Kidney (tissue), 14 donors: ENCODE data around the gene XYLT1. TPM values are rescaled to one million over a fixed set of nuclear protein-coding genes. Genes with fewer than 3 reads are reported as not detected.

ENCODE experiments used
- DNase-seq, 5 donors: peaks; one replicate each; pipeline ENCODE4 v3.0.0-alpha.2; 2013 to 2020
- FAIRE-seq: peaks from 2 replicates; lab custom pipeline; 2012; peaks lifted over from hg19 to GRCh38; lab: Jason Lieb, UNC
- H3K27ac ChIP-seq, 2 donors: one replicate each; pipeline ENCODE4 v1.7.0; 2013; ENCODE audit warnings: low read depth in 2 of 2, low read length in 2 of 2, inconsistent platforms in 1 of 2
- H3K27me3 ChIP-seq: one replicate; pipeline ENCODE4 v1.7.1; 2013; ENCODE audit warnings: low read length, inconsistent platforms; ENCODE audit not compliant: control insufficient read depth, insufficient read depth
- H3K36me3 ChIP-seq, 3 donors: one replicate each; pipeline versions ENCODE4 v1.7.0 to v1.7.1; 2013; ENCODE audit warnings: low read length in 3 of 3, control low read depth in 1 of 3, inconsistent platforms in 1 of 3; ENCODE audit not compliant: insufficient read depth in 3 of 3, control insufficient read depth in 2 of 3
- H3K4me1 ChIP-seq, 3 donors: one replicate each; pipeline versions ENCODE4 v1.7.0 to v1.7.1; 2013; ENCODE audit warnings: low read length in 3 of 3, inconsistent platforms in 1 of 3, low read depth in 1 of 3; ENCODE audit not compliant: control insufficient read depth in 2 of 3, insufficient read depth in 2 of 3
- H3K4me3 ChIP-seq, 3 donors: one replicate each; pipeline versions ENCODE4 v1.7.0 to v1.8.1; 2013; ENCODE audit warnings: low read length in 3 of 3, control low read depth in 1 of 3, inconsistent platforms in 1 of 3
- H3K9ac ChIP-seq, 3 donors: one replicate each; pipeline versions ENCODE4 v1.7.0 to v1.7.1; 2013; ENCODE audit warnings: low read length in 3 of 3, control low read depth in 1 of 3, inconsistent platforms in 1 of 3
- H3K9me3 ChIP-seq, 3 donors: one replicate each; pipeline versions ENCODE4 v1.7.0 to v1.7.1; 2013; ENCODE audit warnings: low read length in 3 of 3, control low read depth in 1 of 3, inconsistent platforms in 1 of 3; ENCODE audit not compliant: control insufficient read depth in 2 of 3, insufficient read depth in 1 of 3
- CTCF ChIP-seq: IDR thresholded peaks from 3 replicates; pipeline ENCODE4 v1.5.1; 2012; ENCODE audit warnings: mild to moderate bottlenecking, moderate library complexity, borderline replicate concordance; ENCODE audit not compliant: insufficient read depth; ENCODE audit errors: extremely low read depth
- intact Hi-C: fragments of 100-400 bp; cut with DNase I; formaldehyde crosslinking; loops from one replicate; pipeline ENCODE4 v1.11.1; 2022
- polyA plus RNA-seq: library from polyadenylated mRNA; stranded (reverse); fragments of 350-450 nt; fragmentation: Illumina TruSeq; extraction: RNeasy Lipid Tissue Mini Kit (QIAGEN cat#74804); gene quantifications from one replicate; pipeline ENCODE4 v1.2.3, GENCODE V29; 2014; ENCODE audit warnings: low read depth, low replicate concordance; ENCODE audit not compliant: insufficient read depth
- total RNA-seq: library from RNA; stranded (reverse); fragmentation: NEBNext Ultra II Directional; extraction: Animal tissue kit (Norgen Biotek cat#: 25700); gene quantifications from one replicate; pipeline ENCODE4 v1.2.1, GENCODE V29; 2021
- donor health status: control.
- donor health status: control.
- donor health status: control.
- donor health status: control.
- donor health status: control.
- donor health status: DM: yes; HTN: yes; CAD: no.
- donor health status: Normal renal cell carcinoma (clear cell type).

Gene XYLT1
- total and polyA plus RNA-seq, 2 donors from 2014 or later = 0.52 to 7.6 TPM

- Histone ChIP-seq H3K9ac (no peak overlapping the region), H3K4me1 (peaks cover 0 to 4% (median 0%) of the 10 kb centered on the region in 3 donors), H3K27ac (no peak overlapping the region), H3K9me3 (no peaks in the 10 kb centered on the region), H3K36me3 (no peaks in the 10 kb centered on the region), H3K4me3 (no peak overlapping the region), H3K27me3 (no peaks in the 10 kb centered on the region)
- intact Hi-C loops = no loop called here
- DNase-seq (peak in 4 of 5 donors; percentile 68 to 90 (median 81)), FAIRE-seq (no peak)
- TF ChIP-seq CTCF = peak; percentile 53
Observed at GRCh38 chr16:17476414-17477259, 5.9 kb upstream of the XYLT1 start.

- H3K4me1 ChIP-seq = peaks cover 0 to 4% (median 0%) of the 10 kb centered on the region in 3 donors
- TF ChIP-seq CTCF = no peak
- intact Hi-C loops = no loop called here
- no peak overlapping the region for H3K9ac ChIP-seq
- no peak for FAIRE-seq
- no peaks in the 10 kb centered on the region for H3K36me3 ChIP-seq
- H3K27ac ChIP-seq = no peak overlapping the region
- no peaks in the 10 kb centered on the region for H3K27me3 ChIP-seq
- H3K9me3 ChIP-seq = no peaks in the 10 kb centered on the region
- DNase-seq = no peak
- no peak overlapping the region for H3K4me3 ChIP-seq
Observed at GRCh38 chr16:17475104-17475503, 4.3 kb upstream of the XYLT1 start.

GRCh38 chr16:17474572-17474971 lies 3.8 kb upstream of the XYLT1 start:
- H3K9ac ChIP-seq = no peak overlapping the region
- no peak overlapping the region for H3K27ac ChIP-seq
- DNase-seq = no peak
- FAIRE-seq = no peak
- H3K9me3 ChIP-seq = no peaks in the 10 kb centered on the region
- H3K4me1 ChIP-seq = peaks cover 0 to 7% (median 0%) of the 10 kb centered on the region in 3 donors
- no peaks in the 10 kb centered on the region for H3K36me3 ChIP-seq
- H3K27me3 ChIP-seq = no peaks in the 10 kb centered on the region
- intact Hi-C loops = no loop called here
- H3K4me3 ChIP-seq = no peak overlapping the region
- no peak for TF ChIP-seq CTCF
